GM12878 (cell line): ENCODE measurements around the gene GGT7. TPM values are rescaled to one million over a fixed set of nuclear protein-coding genes. Genes with fewer than 3 reads are reported as not detected.

Experiments
- ATAC-seq: fragments of 200-7000 bp; cut with Tn5 transposase; 3 replicates; pipeline ENCODE4 v1.9.1; 2020; ENCODE audit warnings: mild to moderate bottlenecking, moderate library complexity
- BruUV-seq: library from RNA; stranded (reverse); fragments of 400-500 nt; replicated peaks from 2 replicates; lab custom pipeline; 2021; lab: Mats Ljungman, UMichigan
- CTCF ChIA-PET: fragments of 300-600 bp; sonication (Branson Sonifier 250); formaldehyde crosslinking; extraction: SDS; loops from one replicate; lab custom pipeline; 2021; ENCODE audit warnings: inconsistent platforms; lab: Yijun Ruan, JAX
- POLR2A ChIA-PET: fragments of 350-600 bp; formaldehyde crosslinking; extraction: SDS; loops from one replicate; lab custom pipeline; 2021; ENCODE audit warnings: inconsistent platforms; lab: Charles Lee
- RAD21 ChIA-PET: fragments of 300-600 bp; sonication (Branson Sonifier 250); formaldehyde crosslinking; loops from one replicate; lab custom pipeline; 2023; ENCODE audit warnings: antibody characterized with exemption; ENCODE audit not compliant: unreplicated experiment; lab: Charles Lee
- SMC1A ChIA-PET: fragments of 300-600 bp; sonication (Branson Sonifier 250); formaldehyde crosslinking; loops from one replicate; lab custom pipeline; 2023; ENCODE audit not compliant: unreplicated experiment, uncharacterized antibody; lab: Charles Lee
- DNase-seq: peaks from one replicate; pipeline ENCODE4 v3.0.0-alpha.2; 2011; ENCODE audit warnings: low read depth, low spot score
- FAIRE-seq: peaks from 3 replicates; lab custom pipeline; 2011; peaks lifted over from hg19 to GRCh38; lab: Jason Lieb, UNC
- H2AFZ ChIP-seq: 2 replicates; pipeline ENCODE4 v1.6.0; 2011; ENCODE audit warnings: low read depth, low read length, control low read depth; ENCODE audit not compliant: control insufficient read depth
- H3K27ac ChIP-seq: 2 replicates; pipeline ENCODE4 v1.5.1; 2011; ENCODE audit warnings: control low read depth; ENCODE audit not compliant: control insufficient read depth, insufficient read depth
- H3K27me3 ChIP-seq, 2 experiments: replicated peaks in 1 of 2; 2 replicates each; pipeline versions ENCODE4 v1.6.0 to v1.6.1; 2011; ENCODE audit warnings: low read length in 1 of 2; ENCODE audit not compliant: control insufficient read depth in 2 of 2, insufficient read depth in 2 of 2
- H3K36me3 ChIP-seq, 2 experiments: 2 replicates each; pipeline ENCODE4 v1.5.1; 2011; ENCODE audit warnings: low read length in 1 of 2; ENCODE audit not compliant: control insufficient read depth in 2 of 2, insufficient read depth in 2 of 2
- H3K4me1 ChIP-seq: 2 replicates; pipeline ENCODE4 v1.6.1; 2011; ENCODE audit warnings: mild to moderate bottlenecking, low read length, moderate library complexity, mixed read lengths; ENCODE audit not compliant: control insufficient read depth, insufficient read depth
- H3K4me2 ChIP-seq: 2 replicates; pipeline ENCODE4 v1.6.0; 2011; ENCODE audit warnings: control low read depth; ENCODE audit not compliant: control insufficient read depth, insufficient read depth
- H3K4me3 ChIP-seq: fragments of 200-600 bp; sonication (generic); 2 replicates; pipeline ENCODE4 v1.5.1; 2016
- H3K79me2 ChIP-seq: 2 replicates; pipeline ENCODE4 v1.6.0; 2011; ENCODE audit warnings: low read length; ENCODE audit not compliant: control insufficient read depth, insufficient read depth
- H3K9ac ChIP-seq: 2 replicates; pipeline ENCODE4 v1.8.0; 2011; ENCODE audit warnings: low read length, control low read depth, mixed read lengths; ENCODE audit not compliant: control insufficient read depth, insufficient read depth
- H3K9me3 ChIP-seq: replicated peaks from 3 replicates; pipeline ENCODE4 v1.5.1; 2011; ENCODE audit warnings: mild to moderate bottlenecking, low read length; ENCODE audit not compliant: control insufficient read depth, insufficient read depth
- H4K20me1 ChIP-seq: 2 replicates; pipeline ENCODE4 v1.6.0; 2011; ENCODE audit not compliant: control insufficient read depth, insufficient read depth
- ESRRA ChIP-seq: IDR thresholded peaks from 2 replicates; pipeline ENCODE4 v1.6.1; 2012; ENCODE audit warnings: mild to moderate bottlenecking, low read length, improper control_type of control experiment
- HCFC1 ChIP-seq: fragments of 150-350 bp; IDR thresholded peaks from 2 replicates; pipeline ENCODE4 v1.6.1; 2014; ENCODE audit warnings: low read length
- JUNB ChIP-seq: IDR thresholded peaks from 2 replicates; pipeline ENCODE4 v1.6.1; 2016; ENCODE audit warnings: antibody characterized with exemption, mild to moderate bottlenecking
- KDM1A ChIP-seq: fragments of 200-600 bp; sonication (generic); IDR thresholded peaks from 2 replicates; pipeline ENCODE4 v1.6.1; 2016; ENCODE audit warnings: borderline replicate concordance
- NR2C2 ChIP-seq: IDR thresholded peaks from 2 replicates; pipeline ENCODE4 v1.6.1; 2011; ENCODE audit warnings: borderline replicate concordance, low read depth; ENCODE audit not compliant: control insufficient read depth, insufficient read length
- PAX8 ChIP-seq: fragments of 450-650 bp; IDR thresholded peaks from 2 replicates; pipeline ENCODE4 v1.6.1; 2017; ENCODE audit warnings: mild to moderate bottlenecking, moderate library complexity
- POLR2AphosphoS2 ChIP-seq: IDR thresholded peaks from 2 replicates; pipeline ENCODE4 v1.6.1; 2011; ENCODE audit warnings: low read depth, mild to moderate bottlenecking, low read length, improper control_type of control experiment, moderate library complexity
- SMC3 ChIP-seq: IDR thresholded peaks from 2 replicates; pipeline ENCODE4 v1.6.1; 2011; ENCODE audit warnings: low read length, improper control_type of control experiment, borderline replicate concordance
- SRF ChIP-seq, 2 experiments: IDR thresholded peaks; 2 replicates each; pipeline ENCODE4 v1.6.1; 2011; ENCODE audit warnings: low read depth in 2 of 2, low read length in 2 of 2, mild to moderate bottlenecking in 1 of 2, moderate library complexity in 1 of 2
- SUPT20H ChIP-seq: IDR thresholded peaks from 2 replicates; pipeline ENCODE4 v1.6.1; 2011; ENCODE audit warnings: low read depth, mild to moderate bottlenecking, low read length, moderate library complexity, borderline replicate concordance; ENCODE audit not compliant: control insufficient read depth
- TAF1 ChIP-seq: IDR thresholded peaks from 2 replicates; pipeline ENCODE4 v1.6.1; 2011; ENCODE audit warnings: mild to moderate bottlenecking, low read depth, low read length, borderline replicate concordance
- TCF7 ChIP-seq: IDR thresholded peaks from 2 replicates; pipeline ENCODE4 v1.6.1; 2014; ENCODE audit warnings: antibody characterized with exemption, borderline replicate concordance
- ZNF207 ChIP-seq: fragments of 450-650 bp; IDR thresholded peaks from 2 replicates; pipeline ENCODE4 v1.6.1; 2014; ENCODE audit warnings: antibody characterized with exemption, mild to moderate bottlenecking, borderline replicate concordance
- ZNF592 ChIP-seq: fragments of 450-650 bp; IDR thresholded peaks from 2 replicates; pipeline ENCODE4 v1.6.1; 2017; ENCODE audit warnings: mild to moderate bottlenecking, moderate library complexity
- WGBS: methylation state at CpG from one replicate; pipeline ENCODE4 v1.1.6; 2016; ENCODE audit warnings: low lambda C conversion rate; ENCODE audit not compliant: insufficient replicate concordance, insufficient coverage; ENCODE audit errors: missing lambda C conversion rate; 5-methylcytosine and 5-hydroxymethylcytosine counted together
- in situ Hi-C: fragments of 300-500 bp; cut with MboI; formaldehyde crosslinking; loops from 9 replicates; pipeline ENCODE4 v1.14.3; 2018; ENCODE audit warnings: mixed read lengths
- intact Hi-C: fragments of 100-400 bp; cut with micrococcal nuclease; formaldehyde crosslinking; loops from one replicate; pipeline ENCODE4 v1.14.2; 2022; ENCODE audit not compliant: unreplicated experiment
- polyA plus RNA-seq, 11 experiments: library from polyadenylated mRNA; depleted of rRNA in 4 of 11; unstranded in 6 of 11; stranded (reverse) in 5 of 11; fragments of >200 nt; fragmentation: Nextera tagmentation in 4 of 11; fragmentation: Illumina TruSeq in 1 of 11; extraction: Ambion mirVana in 4 of 11; extraction: Trizol in 1 of 11; gene quantifications; 1 replicate in 1 of 11; 2 replicates in 10 of 11; pipeline versions ENCODE4 v1.2.1 to v1.2.3, GENCODE V29; 2011 to 2016; ENCODE audit warnings: inconsistent platforms in 2 of 11, missing spikeins in 2 of 11, low read depth in 1 of 11
- total RNA-seq, 4 experiments: library from RNA; depleted of rRNA in 3 of 4; stranded (reverse); fragments of >200 nt in 3 of 4; fragmentation: Illumina TruSeq in 1 of 4; extraction: Trizol in 1 of 4; gene quantifications; 2 replicates each; pipeline versions ENCODE4 v1.2.1 to v1.2.3, GENCODE V29; 2013 to 2021

The GGT7 gene
- total and polyA plus RNA-seq, 10 of the 15 experiments (the other 5 are each of a cell fraction or from before 2014, with no cell fraction given): 0.02 to 14.7 (median 5.3) TPM

- no peak for ATAC-seq
- peaks cover 29% of the 10 kb centered on the region for H3K79me2 ChIP-seq
- in situ Hi-C loops: no loop called here
- 83% methylated on average over 1 of the region's 2 CpGs for WGBS
- H3K4me3 ChIP-seq: no peak overlapping the region
- SMC1A ChIA-PET: interaction anchor here (0.7 to 1.2 kb wide), 4 partner anchors 14 to 139 kb away, joined by 3 read pairs; partner anchors contain the start of genes GSS and MYH7B
- TF ChIP-seq SRF (IDR thresholded peaks at IDR 0.05; ENCODE audit: low read depth in 2 of 2, low read length in 2 of 2) (no peak), KDM1A (no peak), JUNB (no peak), SMC3 (no peak), PAX8 (no peak)
- RAD21 ChIA-PET: interaction anchor here (1.0 kb wide), 1 partner anchor 504 kb away, joined by 3 read pairs; no protein-coding TSS in a partner anchor
- no peaks in the 10 kb centered on the region for H3K9me3 ChIP-seq
- no peaks in the 10 kb centered on the region for H3K36me3 ChIP-seq
- H4K20me1 ChIP-seq: no peaks in the 10 kb centered on the region
- intact Hi-C loops: no loop called here
- H2AFZ ChIP-seq: no peak overlapping the region
- H3K9ac ChIP-seq: no peak overlapping the region
- no peak overlapping the region for H3K4me2 ChIP-seq
- no peak overlapping the region for H3K27ac ChIP-seq
- H3K27me3 ChIP-seq: no peaks in the 10 kb centered on the region
- DNase-seq: no peak
- POLR2A ChIA-PET: no interaction called here
- CTCF ChIA-PET: interaction anchor here (0.6 to 0.8 kb wide), 3 partner anchors 19 to 658 kb away, joined by 3 to 4 read pairs (median 4); no protein-coding TSS in a partner anchor
- no peak for FAIRE-seq
- no TSS peak for BruUV-seq
- H3K4me1 ChIP-seq: no peaks in the 10 kb centered on the region; the same call in 1 of the 2 replicates
These were observed 55.6 kb downstream of the GGT7 start for GRCh38 chr20:34817072-34817471.

- Histone ChIP-seq H3K79me2 (peaks cover 21% of the 10 kb centered on the region), H3K4me3 (no peak overlapping the region), H4K20me1 (no peaks in the 10 kb centered on the region), H3K27me3 (no peaks in the 10 kb centered on the region), H3K27ac (no peak overlapping the region), H3K36me3 (no peaks in the 10 kb centered on the region), H3K9me3 (no peaks in the 10 kb centered on the region), H3K4me2 (no peak overlapping the region), H3K4me1 (no peaks in the 10 kb centered on the region), H2AFZ (no peak overlapping the region), H3K9ac (no peak overlapping the region)
- ChIA-PET RAD21 (no interaction called here), SMC1A (no interaction called here), CTCF (no interaction called here), POLR2A (no interaction called here)
- in situ Hi-C loops: no loop called here
- no peak for DNase-seq
- ATAC-seq: no peak
- intact Hi-C loops: no loop called here
- BruUV-seq: TSS peak; percentile 39
- no peak for FAIRE-seq
- WGBS: 90% methylated on average over 1 of the region's 1 CpG
- TF ChIP-seq NR2C2 (no peak), KDM1A (no peak), SUPT20H (no peak), TCF7 (no peak), ESRRA (no peak), HCFC1 (no peak), POLR2AphosphoS2 (no peak), TAF1 (no peak), ZNF207 (no peak), ZNF592 (no peak)
These were observed 57.0 kb downstream of the GGT7 start for GRCh38 chr20:34815636-34816035.
